ENCODE results near the gene RDH16.

GRCh38 chr12:56914256-56914655, 43.2 kb downstream of the RDH16 start:
- TF ChIP-seq, protein P1, sequence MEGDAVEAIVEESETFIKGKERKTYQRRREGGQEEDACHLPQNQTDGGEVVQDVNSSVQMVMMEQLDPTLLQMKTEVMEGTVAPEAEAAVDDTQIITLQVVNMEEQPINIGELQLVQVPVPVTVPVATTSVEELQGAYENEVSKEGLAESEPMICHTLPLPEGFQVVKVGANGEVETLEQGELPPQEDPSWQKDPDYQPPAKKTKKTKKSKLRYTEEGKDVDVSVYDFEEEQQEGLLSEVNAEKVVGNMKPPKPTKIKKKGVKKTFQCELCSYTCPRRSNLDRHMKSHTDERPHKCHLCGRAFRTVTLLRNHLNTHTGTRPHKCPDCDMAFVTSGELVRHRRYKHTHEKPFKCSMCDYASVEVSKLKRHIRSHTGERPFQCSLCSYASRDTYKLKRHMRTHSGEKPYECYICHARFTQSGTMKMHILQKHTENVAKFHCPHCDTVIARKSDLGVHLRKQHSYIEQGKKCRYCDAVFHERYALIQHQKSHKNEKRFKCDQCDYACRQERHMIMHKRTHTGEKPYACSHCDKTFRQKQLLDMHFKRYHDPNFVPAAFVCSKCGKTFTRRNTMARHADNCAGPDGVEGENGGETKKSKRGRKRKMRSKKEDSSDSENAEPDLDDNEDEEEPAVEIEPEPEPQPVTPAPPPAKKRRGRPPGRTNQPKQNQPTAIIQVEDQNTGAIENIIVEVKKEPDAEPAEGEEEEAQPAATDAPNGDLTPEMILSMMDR (IDR thresholded peaks at IDR 0.05): no peak
- no peak for TF ChIP-seq POLR2A (IDR thresholded peaks at IDR 0.05)

All from tibial nerve (tissue), 3 donors.